Chondrocyte (in vitro differentiated cells): Measurements from ENCODE around the gene LEMD2. TPM values are rescaled to one million over a fixed set of nuclear protein-coding genes. Genes with fewer than 3 reads are reported as not detected.

ENCODE experiments used
- DNase-seq: peaks from one replicate; pipeline ENCODE4 v3.0.0; 2021; ENCODE audit warnings: mixed read lengths, low spot score
- H3K27ac Mint-ChIP-seq: one replicate; pipeline ENCODE4 v1.8.0; 2021; ENCODE audit warnings: mild to moderate bottlenecking, moderate library complexity, mixed read lengths; ENCODE audit not compliant: unreplicated experiment
- H3K27me3 Mint-ChIP-seq: 2 replicates; pipeline ENCODE4 v1.8.0; 2021; ENCODE audit warnings: low read depth, mixed read lengths
- H3K36me3 Mint-ChIP-seq: 2 replicates; pipeline ENCODE4 v1.8.0; 2021; ENCODE audit warnings: low read depth, mixed read lengths
- H3K4me1 Mint-ChIP-seq: 2 replicates; pipeline ENCODE4 v1.8.0; 2021; ENCODE audit warnings: low read depth, mild to moderate bottlenecking, mixed read lengths
- H3K4me3 Mint-ChIP-seq: one replicate; pipeline ENCODE4 v1.8.0; 2021; ENCODE audit warnings: mild to moderate bottlenecking, moderate library complexity, mixed read lengths; ENCODE audit not compliant: unreplicated experiment
- H3K9me3 Mint-ChIP-seq: 2 replicates; pipeline ENCODE4 v1.8.0; 2021; ENCODE audit warnings: low read depth, mixed read lengths
- CTCF ChIP-seq: fragments of 200-600 bp; sonication (generic); IDR thresholded peaks from 2 replicates; pipeline ENCODE4 v1.5.0; 2021; ENCODE audit warnings: antibody characterized with exemption, mild to moderate bottlenecking, moderate library complexity
- total RNA-seq: library from RNA; stranded (reverse); gene quantifications from 3 replicates; pipeline ENCODE4 v1.2.1, GENCODE V29; 2021

Gene LEMD2
- total RNA-seq, 1 donor from 2014 or later: 60.1 TPM

DNA sequence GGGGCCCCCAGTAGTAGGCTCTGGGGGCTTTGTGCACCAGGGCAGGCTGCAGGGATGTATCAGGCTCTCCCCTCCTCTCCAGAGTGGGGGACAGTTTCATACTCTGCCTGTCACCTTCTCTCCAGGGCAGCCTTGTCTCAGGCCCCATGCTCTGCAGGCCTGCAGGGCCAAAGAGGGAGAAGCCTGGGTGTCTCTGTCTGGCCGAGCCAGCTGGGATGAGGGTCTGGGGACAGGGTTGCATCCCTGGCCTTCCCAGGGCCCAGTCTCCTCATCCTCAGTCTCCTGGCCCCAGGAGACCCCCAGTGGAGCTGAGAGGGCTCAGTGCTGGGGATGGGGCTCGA is 27.4 kb downstream of the LEMD2 start:
- H3K9me3 Mint-ChIP-seq: peaks cover 2% of the 10 kb centered on the region
- TF ChIP-seq CTCF: no peak
- no peak overlapping the region for H3K27ac Mint-ChIP-seq
- H3K4me3 Mint-ChIP-seq: no peak overlapping the region
- peaks cover 20% of the 10 kb centered on the region for H3K4me1 Mint-ChIP-seq
- H3K36me3 Mint-ChIP-seq: no peaks in the 10 kb centered on the region
- DNase-seq: no peak
- H3K27me3 Mint-ChIP-seq: no peaks in the 10 kb centered on the region

GRCh38 chr6:33759887-33760629 is 28.9 kb downstream of the LEMD2 start:
- no peaks in the 10 kb centered on the region for H3K9me3 Mint-ChIP-seq
- no peak overlapping the region for H3K4me3 Mint-ChIP-seq
- no peak for TF ChIP-seq CTCF
- H3K4me1 Mint-ChIP-seq: peaks cover 20% of the 10 kb centered on the region
- no peak overlapping the region for H3K27ac Mint-ChIP-seq
- H3K36me3 Mint-ChIP-seq: no peaks in the 10 kb centered on the region
- H3K27me3 Mint-ChIP-seq: no peaks in the 10 kb centered on the region
- no peak for DNase-seq

DNA sequence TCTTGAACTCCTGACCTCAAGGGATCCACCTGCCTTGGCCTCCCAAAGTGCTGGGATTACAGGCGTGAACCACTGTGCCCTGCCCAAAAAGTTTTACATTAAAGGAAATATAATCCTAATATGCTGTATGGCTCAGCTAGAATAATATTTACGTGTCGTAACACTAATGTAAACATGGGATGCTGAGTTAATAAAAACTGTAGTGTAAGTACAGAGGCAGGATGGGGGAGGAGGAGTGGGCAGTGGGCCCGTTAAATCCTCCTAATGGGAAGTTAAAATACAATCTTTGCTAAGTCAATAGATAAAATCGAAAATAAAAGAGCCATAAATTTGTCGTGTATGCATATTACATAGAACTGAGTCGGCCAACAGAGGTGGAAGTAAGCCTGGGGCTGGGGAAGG is 30.1 kb downstream of the LEMD2 start:
- peaks cover 20% of the 10 kb centered on the region for H3K4me1 Mint-ChIP-seq
- no peaks in the 10 kb centered on the region for H3K27me3 Mint-ChIP-seq
- no peaks in the 10 kb centered on the region for H3K36me3 Mint-ChIP-seq
- TF ChIP-seq CTCF: no peak
- H3K4me3 Mint-ChIP-seq: no peak overlapping the region
- no peaks in the 10 kb centered on the region for H3K9me3 Mint-ChIP-seq
- DNase-seq: no peak
- no peak overlapping the region for H3K27ac Mint-ChIP-seq

- Mint-ChIP-seq H3K9me3 (no peaks in the 10 kb centered on the region), H3K27me3 (no peaks in the 10 kb centered on the region), H3K36me3 (no peaks in the 10 kb centered on the region), H3K4me3 (no peak overlapping the region), H3K27ac (no peak overlapping the region), H3K4me1 (peaks cover 20% of the 10 kb centered on the region)
- DNase-seq: no peak
- TF ChIP-seq CTCF: no peak
These were observed 31.0 kb downstream of the LEMD2 start for GRCh38 chr6:33757906-33758305.

DNA sequence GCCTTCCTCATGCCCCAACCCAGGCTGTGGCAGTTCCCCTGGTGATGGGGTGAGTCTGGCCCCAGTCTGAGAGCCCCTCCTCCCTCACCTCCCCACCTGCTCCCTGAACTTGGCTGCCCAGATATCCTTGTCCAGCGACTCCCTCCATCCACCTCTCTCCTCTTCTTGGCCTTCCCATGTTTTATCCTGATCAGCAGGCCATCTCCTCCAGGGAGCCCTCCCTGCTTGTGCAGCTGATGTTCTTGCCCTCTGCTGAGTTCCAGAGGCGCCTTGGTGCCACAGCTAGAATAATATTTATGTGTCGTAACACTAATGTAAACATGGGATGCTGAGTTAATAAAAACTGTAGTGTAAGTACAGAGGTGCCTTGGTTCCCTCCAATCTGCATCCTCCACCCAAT is 31.8 kb downstream of the LEMD2 start:
- no peak overlapping the region for H3K27ac Mint-ChIP-seq
- TF ChIP-seq CTCF: no peak

More for the DNA sequence above, 31.8 kb downstream of the LEMD2 start:
- no peaks in the 10 kb centered on the region for H3K36me3 Mint-ChIP-seq
- H3K4me1 Mint-ChIP-seq: peaks cover 18% of the 10 kb centered on the region
- no peaks in the 10 kb centered on the region for H3K27me3 Mint-ChIP-seq
- no peak overlapping the region for H3K4me3 Mint-ChIP-seq
- DNase-seq: no peak
- H3K9me3 Mint-ChIP-seq: no peaks in the 10 kb centered on the region
